Breast epithelium (tissue), 4 donors: ENCODE results near the gene MGAT3. TPM values are rescaled to one million over a fixed set of nuclear protein-coding genes. Genes with fewer than 3 reads are reported as not detected.

Source experiments
- DNase-seq, 2 donors: peaks; one replicate each; pipeline ENCODE4 v3.0.0-alpha.2; 2019; ENCODE audit warnings: low spot score in 2 of 2
- H3K27ac ChIP-seq, 2 donors: fragments of 200-600 bp; sonication (generic) in 1 of 2; one replicate each; pipeline ENCODE4 v1.5.1; 2016 to 2019; ENCODE audit warnings: mild to moderate bottlenecking in 1 of 2
- H3K27me3 ChIP-seq, 2 donors: fragments of 200-600 bp; sonication (generic) in 1 of 2; one replicate each; pipeline versions ENCODE4 v1.5.1 to v1.6.0; 2017 to 2019; ENCODE audit warnings: control low read depth in 1 of 2, mild to moderate bottlenecking in 1 of 2
- H3K36me3 ChIP-seq: fragments of 200-600 bp; one replicate; pipeline ENCODE4 v1.5.1; 2019
- H3K4me1 ChIP-seq, 2 donors: fragments of 200-600 bp; sonication (generic); one replicate each; pipeline ENCODE4 v1.5.1; 2016 to 2019; ENCODE audit warnings: control low read depth in 1 of 2
- H3K4me3 ChIP-seq, 3 donors: fragments of 200-600 bp; sonication (generic); 1 replicate in 2 of 3; 2 replicates in 1 of 3; pipeline ENCODE4 v1.5.1; 2016 to 2019; ENCODE audit warnings: mild to moderate bottlenecking in 3 of 3, moderate library complexity in 2 of 3
- H3K9me3 ChIP-seq, 2 donors: fragments of 200-600 bp; sonication (generic) in 1 of 2; one replicate each; pipeline ENCODE4 v1.5.1; 2016 to 2019; ENCODE audit warnings: control low read depth in 1 of 2
- POLR2A ChIP-seq: fragments of 450-650 bp; IDR thresholded peaks from one replicate; pipeline ENCODE4 v1.6.1; 2016; ENCODE audit warnings: antibody characterized with exemption, mild to moderate bottlenecking, moderate library complexity
- POLR2AphosphoS5 ChIP-seq, 3 donors: sonication (generic); formaldehyde crosslinking; IDR thresholded peaks; one replicate each; pipeline ENCODE4 v1.6.1; 2017; ENCODE audit warnings: antibody characterized with exemption in 3 of 3
- intact Hi-C: fragments of 100-400 bp; cut with DNase I; formaldehyde crosslinking; loops from one replicate; pipeline ENCODE4 v1.15.1; 2023; ENCODE audit warnings: low total_unique reads
- total RNA-seq, 3 donors: library from RNA; depleted of rRNA; stranded (reverse); fragments of >200 nt; gene quantifications; one replicate each; pipeline ENCODE4 v1.1.0, GENCODE V29; 2016
- TF ChIP-seq, protein P1 (sequence below), 3 donors: fragments of 450-650 bp; IDR thresholded peaks; one replicate each; pipeline ENCODE4 v1.5.1; 2016 to 2017; ENCODE audit warnings: antibody characterized with exemption in 3 of 3, mild to moderate bottlenecking in 3 of 3, moderate library complexity in 3 of 3

MGAT3 gene
- total RNA-seq, 3 donors from 2014 or later, result 1.9 to 9.4 (median 3.9) TPM

DNA sequence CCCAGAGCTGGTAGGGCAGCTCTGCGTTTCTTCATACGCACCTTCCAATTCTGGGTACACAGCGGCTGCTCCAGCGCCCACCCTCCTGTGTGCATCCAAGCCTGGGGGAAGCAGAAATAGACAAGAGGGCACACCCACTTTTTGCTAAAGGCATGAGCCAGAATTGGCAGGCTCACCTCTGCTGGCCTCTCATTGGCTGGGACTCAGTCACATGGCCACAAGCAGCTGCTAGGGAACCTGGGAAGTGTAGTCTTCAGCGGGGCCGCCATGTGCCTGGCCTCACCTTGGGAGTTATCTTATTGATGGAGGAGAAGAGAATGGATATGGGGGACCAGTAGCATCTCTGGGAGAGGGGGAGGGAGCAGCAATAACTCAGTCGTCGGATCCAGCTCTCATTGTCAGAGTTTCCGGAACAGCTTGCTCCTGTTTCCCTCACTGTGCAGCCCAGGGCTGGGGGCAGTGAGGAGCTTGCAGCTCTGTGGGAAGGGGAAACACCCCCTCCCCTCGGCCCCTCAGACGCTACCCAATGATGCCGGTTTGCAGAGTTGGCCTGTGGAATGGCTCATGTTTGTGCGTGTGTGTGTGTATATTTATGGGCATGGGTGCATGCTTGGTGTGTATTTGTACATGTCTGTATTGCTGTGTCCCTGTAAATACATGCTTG is 33.5 kb downstream of the MGAT3 start:
- Histone ChIP-seq H3K27me3 (no peaks in the 10 kb centered on the region), H3K4me3 (no peak overlapping the region), H3K4me1 (no peaks in the 10 kb centered on the region), H3K9me3 (no peaks in the 10 kb centered on the region), H3K36me3 (no peaks in the 10 kb centered on the region), H3K27ac (no peak overlapping the region)
- intact Hi-C loops, result no loop called here
- TF ChIP-seq POLR2A (no peak), POLR2AphosphoS5 (IDR thresholded peaks at IDR 0.05) (no peak)
- TF ChIP-seq, protein P1, sequence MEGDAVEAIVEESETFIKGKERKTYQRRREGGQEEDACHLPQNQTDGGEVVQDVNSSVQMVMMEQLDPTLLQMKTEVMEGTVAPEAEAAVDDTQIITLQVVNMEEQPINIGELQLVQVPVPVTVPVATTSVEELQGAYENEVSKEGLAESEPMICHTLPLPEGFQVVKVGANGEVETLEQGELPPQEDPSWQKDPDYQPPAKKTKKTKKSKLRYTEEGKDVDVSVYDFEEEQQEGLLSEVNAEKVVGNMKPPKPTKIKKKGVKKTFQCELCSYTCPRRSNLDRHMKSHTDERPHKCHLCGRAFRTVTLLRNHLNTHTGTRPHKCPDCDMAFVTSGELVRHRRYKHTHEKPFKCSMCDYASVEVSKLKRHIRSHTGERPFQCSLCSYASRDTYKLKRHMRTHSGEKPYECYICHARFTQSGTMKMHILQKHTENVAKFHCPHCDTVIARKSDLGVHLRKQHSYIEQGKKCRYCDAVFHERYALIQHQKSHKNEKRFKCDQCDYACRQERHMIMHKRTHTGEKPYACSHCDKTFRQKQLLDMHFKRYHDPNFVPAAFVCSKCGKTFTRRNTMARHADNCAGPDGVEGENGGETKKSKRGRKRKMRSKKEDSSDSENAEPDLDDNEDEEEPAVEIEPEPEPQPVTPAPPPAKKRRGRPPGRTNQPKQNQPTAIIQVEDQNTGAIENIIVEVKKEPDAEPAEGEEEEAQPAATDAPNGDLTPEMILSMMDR (IDR thresholded peaks at IDR 0.05), result no peak
- DNase-seq, result peak; percentile 69 to 73

DNA sequence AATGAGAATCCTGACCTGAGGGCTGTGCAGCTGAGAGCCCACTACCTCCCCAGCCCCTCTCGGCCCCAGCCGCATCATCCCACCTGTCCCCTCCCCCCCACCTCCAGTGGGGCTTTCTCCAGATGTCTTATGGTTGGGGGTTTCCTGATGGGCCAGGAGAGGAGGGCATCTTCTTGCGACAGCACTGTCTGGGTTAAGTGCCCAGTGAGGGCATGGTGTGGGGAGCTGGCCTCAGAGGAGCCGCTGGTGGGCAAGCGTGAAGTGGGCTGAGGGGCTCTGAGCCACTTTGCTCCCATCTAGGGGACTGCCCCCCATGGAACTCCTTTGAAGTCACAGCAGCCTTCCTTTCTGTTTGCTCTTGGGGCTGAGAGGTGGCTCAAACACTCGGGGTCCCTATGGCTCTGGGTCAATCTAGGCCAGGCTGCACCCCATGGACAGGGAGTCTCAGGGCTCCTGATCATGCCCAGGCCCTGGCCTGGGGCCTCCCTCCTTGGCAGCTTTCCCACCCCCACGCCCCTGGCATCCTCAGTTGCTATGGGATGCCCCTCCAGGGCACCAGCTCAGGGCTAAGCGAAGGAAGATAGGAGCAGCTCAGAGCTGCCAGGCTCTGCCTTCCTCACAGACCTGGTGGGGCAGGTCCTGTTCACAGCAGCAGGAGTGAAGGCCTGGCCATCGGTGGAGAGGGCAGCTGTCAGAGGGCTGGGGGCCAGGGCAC is 34.3 kb downstream of the MGAT3 start:
- TF ChIP-seq, protein P1 (IDR thresholded peaks at IDR 0.05), result no peak
- TF ChIP-seq POLR2A (no peak), POLR2AphosphoS5 (IDR thresholded peaks at IDR 0.05) (no peak)
- Histone ChIP-seq H3K9me3 (no peaks in the 10 kb centered on the region), H3K27me3 (no peaks in the 10 kb centered on the region), H3K27ac (no peak overlapping the region), H3K4me1 (no peaks in the 10 kb centered on the region), H3K36me3 (no peaks in the 10 kb centered on the region), H3K4me3 (no peak overlapping the region)
- no peak for DNase-seq
- intact Hi-C loops, result no loop called here

GRCh38 chr22:39491696-39492095 is 34.9 kb downstream of the MGAT3 start:
- Histone ChIP-seq H3K27me3 (no peaks in the 10 kb centered on the region), H3K9me3 (no peaks in the 10 kb centered on the region), H3K4me3 (no peak overlapping the region), H3K27ac (no peak overlapping the region), H3K4me1 (no peaks in the 10 kb centered on the region), H3K36me3 (no peaks in the 10 kb centered on the region)
- no peak for DNase-seq
- intact Hi-C loops, result no loop called here
- TF ChIP-seq POLR2A (no peak), POLR2AphosphoS5 (IDR thresholded peaks at IDR 0.05) (no peak)

DNA sequence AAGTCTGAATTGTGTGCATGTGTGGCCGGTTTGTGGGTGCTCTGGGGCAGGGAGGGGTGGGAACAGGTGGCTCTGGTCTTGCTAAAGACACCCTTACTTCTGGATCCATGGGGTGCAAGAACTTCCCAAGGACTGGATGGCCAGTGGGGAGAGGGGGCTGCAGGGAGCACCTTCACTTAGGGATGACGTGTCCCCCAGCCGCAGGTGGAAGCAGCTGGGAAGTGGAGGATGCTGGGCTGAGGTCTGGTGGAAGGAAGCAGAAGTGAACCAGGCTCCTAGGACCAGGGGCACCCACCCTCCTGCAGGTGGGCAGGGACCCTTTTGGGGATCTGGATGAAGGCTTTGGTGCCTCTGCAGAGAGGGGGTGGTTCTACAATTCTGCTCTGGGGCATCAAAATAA is 35.4 kb downstream of the MGAT3 start:
- H3K4me3 ChIP-seq, result no peak overlapping the region
- no peaks in the 10 kb centered on the region for H3K27me3 ChIP-seq
- intact Hi-C loops, result no loop called here
- H3K36me3 ChIP-seq, result no peaks in the 10 kb centered on the region
- H3K4me1 ChIP-seq, result no peaks in the 10 kb centered on the region
- no peak for TF ChIP-seq POLR2AphosphoS5 (IDR thresholded peaks at IDR 0.05)
- no peak for TF ChIP-seq POLR2A
- TF ChIP-seq, protein P1 (IDR thresholded peaks at IDR 0.05), result no peak
- H3K9me3 ChIP-seq, result no peaks in the 10 kb centered on the region
- H3K27ac ChIP-seq, result no peak overlapping the region
- no peak for DNase-seq

DNA sequence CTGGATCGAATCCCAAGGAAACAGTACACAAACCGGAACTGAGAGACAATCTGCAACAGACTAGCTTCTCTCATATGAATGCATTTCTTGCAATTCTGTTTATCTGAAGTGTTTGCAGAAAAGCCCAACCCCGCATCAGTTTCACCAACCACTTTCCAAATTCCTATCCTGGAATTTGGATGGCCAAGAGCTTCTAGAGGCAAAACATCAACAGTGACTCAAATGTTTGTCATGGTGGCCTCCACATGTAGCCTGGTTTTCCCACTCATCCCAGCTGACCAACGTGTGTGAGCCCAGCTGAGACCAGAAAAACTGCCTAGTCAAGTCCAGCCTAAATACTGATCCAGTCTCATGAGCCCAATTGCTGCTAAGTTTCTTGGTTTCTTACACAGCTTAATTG is 36.9 kb downstream of the MGAT3 start:
- H3K4me1 ChIP-seq, result no peaks in the 10 kb centered on the region
- no peaks in the 10 kb centered on the region for H3K9me3 ChIP-seq
- no peak overlapping the region for H3K27ac ChIP-seq
- no peak for DNase-seq
- intact Hi-C loops, result no loop called here
- no peak overlapping the region for H3K4me3 ChIP-seq
- H3K27me3 ChIP-seq, result no peaks in the 10 kb centered on the region
- H3K36me3 ChIP-seq, result no peaks in the 10 kb centered on the region
- TF ChIP-seq, protein P1 (IDR thresholded peaks at IDR 0.05), result no peak
- TF ChIP-seq POLR2AphosphoS5 (IDR thresholded peaks at IDR 0.05), result no peak
- no peak for TF ChIP-seq POLR2A
